HG03432 (cell line): ENCODE results near the gene ENAH.
A peak's percentile ranks its signal among the peaks of the same experiment; 100 is the strongest.
"Not testable (repeated sequence)": the region's sequence is repeated elsewhere in the genome, so short reads cannot be mapped to it uniquely, and the experiment has no call there.

Experiments
- ATAC-seq: cut with Tn5 transposase; IDR thresholded peaks from one replicate; pipeline ENCODE4 v1.9.1; 2021; ENCODE audit warnings: mild to moderate bottlenecking, moderate library complexity; ENCODE audit not compliant: unreplicated experiment

The ENAH gene

DNA sequence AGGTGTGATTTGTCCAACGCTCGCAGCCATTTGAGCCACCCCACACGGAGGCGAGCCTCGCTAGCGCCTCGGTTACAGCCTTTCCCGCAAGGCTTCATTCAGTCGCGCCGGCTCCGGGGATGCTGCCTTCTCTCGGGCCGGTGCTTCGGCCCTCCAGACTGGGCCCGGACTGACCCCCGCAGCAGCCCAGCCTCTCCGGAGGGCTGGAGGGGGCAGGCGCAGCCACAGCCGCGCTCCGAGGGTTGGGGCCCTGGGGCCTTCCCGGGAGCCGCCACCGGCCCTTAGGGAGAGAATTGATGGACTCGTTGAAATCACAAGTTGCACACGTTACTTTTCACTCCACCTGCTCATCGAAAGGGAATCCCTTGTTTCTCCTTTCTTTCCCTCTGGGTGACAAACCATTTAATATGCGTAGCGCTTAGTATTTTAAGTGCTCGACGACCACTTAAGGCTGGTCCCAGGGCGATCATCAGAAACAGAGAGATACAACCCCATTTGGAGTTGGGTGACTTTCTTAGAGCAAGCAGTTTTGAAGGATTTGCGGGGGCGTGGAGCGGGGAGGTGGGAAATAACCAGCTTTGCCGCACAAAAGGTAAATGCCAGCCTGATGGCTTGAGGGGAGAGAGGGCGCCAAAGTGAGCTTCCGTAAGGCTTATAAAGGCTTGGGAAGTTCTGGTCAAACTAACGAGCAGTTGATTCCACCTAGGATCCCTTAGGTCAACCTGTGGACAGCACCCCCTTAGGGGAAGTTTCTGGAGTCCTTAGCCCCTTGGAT lies 24.6 kb upstream of the ENAH start:
- ATAC-seq, result no peak

DNA sequence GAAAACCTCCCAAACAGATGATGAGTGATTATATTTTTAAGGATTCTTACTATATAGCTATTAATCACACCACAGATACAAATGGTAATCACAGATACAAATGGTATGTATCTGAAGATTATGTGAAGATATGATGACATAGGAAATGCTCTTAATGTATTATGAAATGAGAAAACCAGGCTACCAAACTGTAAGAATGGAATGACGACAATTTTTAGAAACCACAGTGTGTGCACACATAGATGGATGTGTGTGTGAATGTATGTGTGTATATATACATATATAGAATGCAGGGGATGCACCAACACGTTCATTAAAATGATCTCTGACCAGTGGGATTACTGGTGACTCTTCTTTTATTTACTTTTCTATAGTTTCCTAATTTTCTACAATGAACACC lies 21.5 kb upstream of the ENAH start:
- no peak for ATAC-seq

DNA sequence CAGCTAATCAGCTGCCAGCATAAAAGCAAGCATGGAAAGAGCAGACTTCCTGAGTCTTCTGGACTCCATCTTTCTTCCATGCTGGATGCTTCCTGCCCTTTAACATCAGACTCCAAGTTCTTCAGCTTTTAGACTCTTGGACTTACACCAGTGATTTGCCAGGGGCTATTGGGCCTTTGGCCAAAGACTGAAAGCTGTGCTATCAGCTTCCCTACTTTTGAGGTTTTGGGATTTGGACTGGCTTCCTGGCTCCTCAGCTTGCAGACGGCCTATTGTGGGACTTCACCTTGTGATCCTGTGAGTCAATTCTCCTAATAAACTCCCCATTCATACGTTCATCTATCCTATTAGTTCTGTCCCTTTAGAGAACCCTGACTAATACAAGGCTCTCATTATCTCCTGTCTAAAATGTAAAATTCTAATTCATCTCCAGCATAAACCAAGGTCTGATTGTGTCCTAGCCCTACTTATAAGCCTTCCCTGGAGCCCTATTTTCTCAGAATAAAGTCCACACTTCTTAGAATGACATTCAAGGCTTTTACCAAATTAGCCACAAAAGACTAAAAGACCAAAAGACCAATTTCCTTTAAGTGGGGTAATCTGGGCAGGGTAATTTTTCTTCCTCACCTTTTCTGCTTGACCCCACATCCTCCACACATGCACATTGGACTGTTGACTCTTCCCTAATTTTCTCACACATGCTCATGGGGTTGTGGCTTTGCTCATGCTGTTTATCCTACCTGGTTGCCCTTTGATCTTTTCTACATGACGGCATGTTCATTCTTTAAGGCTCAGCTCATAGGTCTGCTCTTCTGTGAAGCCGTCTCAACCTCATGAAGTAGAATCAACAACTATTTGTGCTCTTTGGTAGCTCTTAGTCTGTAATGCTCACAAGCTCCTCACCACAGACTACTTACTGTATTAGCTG lies 18.1 kb upstream of the ENAH start:
- ATAC-seq, result no peak

DNA sequence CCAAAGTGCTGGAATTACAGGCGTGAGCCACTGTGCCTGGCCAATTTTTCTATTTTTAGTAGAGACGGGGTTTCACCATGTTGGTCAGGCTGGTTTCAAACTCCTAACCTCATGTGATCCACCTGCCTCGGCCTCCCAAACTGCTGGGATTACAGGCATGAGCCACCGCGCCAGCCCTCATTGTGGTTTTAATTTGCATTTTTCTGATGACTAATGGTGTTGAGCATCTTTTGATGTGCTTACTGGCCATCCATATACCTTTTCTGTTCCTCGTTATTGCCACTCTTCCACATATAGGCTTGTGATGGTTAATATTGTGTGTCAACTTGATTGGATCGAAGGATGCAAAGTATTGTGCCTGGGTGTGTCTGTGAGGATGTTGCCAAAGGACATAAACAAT lies 17.4 kb upstream of the ENAH start:
- no peak for ATAC-seq

DNA sequence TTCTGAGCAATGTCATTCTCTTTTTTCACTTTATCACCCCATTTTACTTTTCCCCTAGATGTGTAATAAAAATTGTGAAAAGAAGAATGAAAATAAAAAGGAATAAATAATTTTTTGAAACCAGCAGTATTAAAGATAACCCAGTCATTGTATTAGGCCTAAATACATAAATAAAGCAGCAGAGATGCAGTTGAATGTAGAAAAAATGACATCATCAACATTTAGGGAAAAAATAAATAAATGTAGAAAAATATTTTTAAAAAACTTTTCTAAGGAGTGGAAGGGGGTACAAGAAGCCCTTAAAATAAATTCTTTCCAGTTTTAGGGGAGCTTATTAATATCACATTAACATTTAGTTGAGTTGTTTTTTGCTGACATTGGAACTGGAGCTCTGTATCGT lies 15.3 kb upstream of the ENAH start:
- no peak for ATAC-seq

DNA sequence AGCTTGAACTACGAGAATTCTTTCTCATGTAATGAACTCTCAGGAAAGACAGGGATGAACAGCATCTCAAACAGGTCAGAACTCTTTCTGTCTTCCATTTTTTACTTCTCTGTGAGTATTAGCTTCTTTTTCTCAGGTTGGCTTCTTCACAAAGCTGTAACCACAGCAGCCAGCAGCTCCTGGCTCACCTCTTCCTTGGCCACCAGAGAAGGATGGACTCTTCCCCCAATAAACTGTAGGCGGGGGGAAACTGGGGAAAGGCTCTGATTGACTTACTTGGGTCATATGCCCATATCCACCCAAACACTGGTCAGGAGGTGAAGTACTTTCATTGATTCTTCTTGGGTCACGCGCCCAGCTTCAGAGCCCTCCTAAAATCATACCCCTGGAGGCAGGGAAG lies 14.4 kb upstream of the ENAH start:
- ATAC-seq, result no peak

DNA sequence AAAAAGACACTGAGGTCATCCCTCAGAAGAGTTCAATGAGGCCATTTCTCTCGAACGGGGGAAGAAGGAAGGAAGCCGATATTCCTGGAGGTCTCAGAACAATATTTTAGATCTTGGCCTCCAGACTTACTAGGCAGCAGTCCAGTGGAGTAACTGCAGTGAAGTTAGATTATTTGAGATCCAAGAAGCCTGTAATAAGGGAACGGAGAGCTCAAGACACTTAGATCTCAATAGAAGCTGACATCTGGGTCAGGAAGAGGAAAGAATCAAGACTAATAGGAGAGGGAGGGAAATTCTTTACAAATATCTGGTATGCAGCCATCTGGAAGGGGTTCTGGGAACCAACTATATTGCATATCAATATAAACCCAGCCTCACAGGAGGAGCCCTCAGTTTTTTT lies 13.6 kb upstream of the ENAH start:
- no peak for ATAC-seq

DNA sequence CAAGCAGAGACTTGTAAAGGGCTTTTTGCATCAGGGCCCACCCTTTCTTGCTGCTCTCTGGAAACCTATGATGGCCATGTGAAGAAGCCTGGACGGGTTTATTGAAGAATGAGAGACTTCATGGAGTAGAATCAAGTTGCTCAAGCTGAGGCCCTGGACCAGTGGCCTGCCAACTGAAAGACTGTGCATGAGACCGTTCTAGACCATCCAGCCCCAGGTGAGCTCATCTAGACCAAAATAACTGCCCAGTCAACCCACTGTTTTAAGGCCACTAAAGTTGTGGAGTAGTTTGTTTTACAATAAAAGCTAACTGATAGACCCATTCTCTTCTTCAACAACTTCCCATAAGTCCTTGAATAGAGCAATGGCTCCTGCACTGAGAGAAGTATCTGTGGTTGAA lies 11.8 kb upstream of the ENAH start:
- ATAC-seq, result no peak

DNA sequence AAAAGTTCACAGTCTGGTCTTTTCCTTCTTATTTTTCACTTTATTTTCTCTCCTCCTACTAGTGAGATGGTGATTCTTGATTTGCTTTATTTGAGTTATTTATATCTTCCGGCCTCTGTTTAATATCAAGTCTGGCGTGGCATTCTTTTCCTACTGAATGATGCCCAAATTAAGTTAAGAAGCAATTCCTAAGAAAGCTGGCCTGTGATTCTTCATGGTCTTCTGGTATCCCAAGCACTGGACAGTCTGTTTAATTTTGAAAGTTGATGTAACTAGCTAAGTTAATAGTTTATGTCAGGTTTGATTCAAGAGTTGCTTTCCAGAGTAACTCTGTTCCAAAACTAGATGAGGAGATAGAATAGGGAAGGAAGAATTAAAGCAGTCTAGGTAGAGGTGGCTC lies 9.2 kb upstream of the ENAH start:
- ATAC-seq, result no peak

DNA sequence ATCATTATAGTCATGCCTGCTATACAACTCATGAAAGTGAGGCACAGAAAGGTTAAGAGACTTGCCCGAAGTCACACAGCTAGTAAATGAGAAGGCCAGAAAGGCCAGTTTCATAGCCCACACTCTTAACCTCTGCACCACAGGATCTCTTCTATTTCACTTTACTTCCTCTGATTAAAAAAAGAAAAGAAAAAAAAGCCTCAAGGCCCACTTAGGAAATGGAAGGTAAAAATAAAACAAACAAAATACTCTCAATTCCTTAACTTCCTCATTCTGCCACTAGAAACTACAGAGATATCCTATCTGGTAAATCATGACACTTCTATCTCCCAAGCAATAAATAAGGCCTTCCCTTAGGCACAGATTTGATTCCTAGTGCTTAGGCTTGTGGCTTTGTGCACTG lies 7.6 kb upstream of the ENAH start:
- ATAC-seq, result no peak

DNA sequence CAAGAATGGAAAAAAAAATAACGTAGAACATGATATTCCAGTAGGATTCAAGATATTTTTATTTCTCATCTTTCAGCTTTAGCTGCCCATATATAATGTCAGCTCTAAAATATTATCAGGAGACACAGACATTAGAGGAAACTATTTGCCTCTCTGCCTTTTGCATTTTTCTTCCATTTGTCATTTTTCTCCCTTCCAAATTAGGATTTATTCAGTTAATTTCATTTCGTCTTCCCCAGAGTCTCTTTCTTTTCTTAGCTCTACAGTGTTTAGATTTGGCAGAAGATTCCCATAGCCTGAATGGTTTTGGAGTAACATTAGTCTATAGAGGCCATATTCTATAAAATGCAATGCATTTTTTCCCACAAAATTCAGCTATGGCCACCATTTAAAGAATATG lies 5.1 kb upstream of the ENAH start:
- no peak for ATAC-seq

DNA sequence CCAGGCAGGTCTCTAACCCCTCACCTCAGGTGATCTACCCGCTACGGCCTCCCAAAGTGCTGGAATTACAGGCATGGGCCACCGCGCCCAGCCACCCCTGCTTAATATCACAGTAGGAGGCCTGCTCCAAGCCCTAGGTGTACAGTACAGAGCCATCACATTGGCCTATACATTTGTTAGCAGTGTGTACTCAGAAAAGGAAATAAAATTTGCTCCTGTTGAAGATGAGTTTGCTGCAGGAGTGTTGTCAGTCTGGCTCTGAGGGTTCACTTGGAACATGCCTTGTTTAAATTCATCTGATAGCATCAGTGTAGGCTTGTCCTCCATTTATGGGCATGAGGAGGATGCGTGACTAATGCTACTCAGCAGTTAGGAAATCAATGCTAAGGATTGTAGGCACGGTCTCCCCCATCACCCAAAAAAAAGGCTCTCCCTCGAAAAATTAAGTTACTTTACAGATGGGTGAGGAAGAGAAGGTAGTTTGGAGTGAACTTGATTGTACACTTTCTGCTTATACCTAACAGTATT lies 4.6 kb upstream of the ENAH start:
- no peak for ATAC-seq

DNA sequence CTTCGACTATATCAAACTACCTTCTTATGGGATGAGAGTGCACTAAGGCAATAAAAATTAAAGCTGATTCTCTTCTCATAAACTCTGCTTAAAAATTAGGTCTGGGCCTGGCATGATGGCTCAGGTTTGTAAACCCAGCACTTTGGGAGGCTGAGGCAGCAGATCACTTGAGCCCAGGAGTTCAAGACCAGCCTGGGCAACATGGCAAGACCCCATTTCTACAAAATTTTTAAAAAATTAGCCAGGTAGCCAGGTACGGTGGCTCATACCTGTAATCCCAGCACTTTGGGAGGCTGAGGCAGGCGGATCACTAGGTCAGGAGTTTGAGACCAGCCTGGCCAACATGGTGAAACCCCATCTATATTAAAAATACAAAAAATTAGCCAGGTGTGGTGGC lies 3.3 kb upstream of the ENAH start:
- ATAC-seq, result not testable (repeated sequence)

DNA sequence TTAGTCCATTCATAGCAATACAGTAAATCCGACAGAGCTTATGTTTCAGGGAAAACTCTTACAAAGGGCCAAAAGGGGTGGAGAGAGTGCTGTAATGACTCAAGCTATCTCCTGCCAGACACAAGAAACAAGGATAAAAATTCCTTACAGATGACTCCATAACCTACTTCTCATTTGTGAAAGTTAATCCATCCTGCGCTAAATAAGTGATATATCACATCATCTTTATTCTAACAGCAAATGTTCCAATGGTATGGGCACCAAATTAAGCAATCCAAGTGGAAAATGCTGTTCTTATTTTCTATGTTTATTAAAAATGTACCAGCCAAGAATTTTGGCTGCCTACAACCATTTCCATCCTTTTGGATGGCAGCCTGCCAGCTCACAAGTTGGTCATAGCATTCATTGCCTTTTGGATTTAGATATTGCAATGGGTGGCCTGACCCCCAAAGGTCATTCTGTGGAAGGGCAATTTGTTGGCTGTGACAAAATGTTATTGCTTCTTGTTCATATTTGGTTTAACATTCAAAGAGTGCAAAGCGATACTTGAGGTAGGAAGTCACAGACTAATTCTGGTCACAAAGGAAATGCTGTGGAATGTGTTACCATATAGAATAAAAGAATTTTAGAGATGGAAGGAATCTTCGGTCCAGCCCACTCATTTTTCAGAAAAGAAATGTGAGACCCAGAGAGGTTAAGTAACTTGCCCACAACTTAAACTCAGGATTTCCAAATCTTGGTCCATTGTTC lies 2.8 kb upstream of the ENAH start:
- no peak for ATAC-seq

DNA sequence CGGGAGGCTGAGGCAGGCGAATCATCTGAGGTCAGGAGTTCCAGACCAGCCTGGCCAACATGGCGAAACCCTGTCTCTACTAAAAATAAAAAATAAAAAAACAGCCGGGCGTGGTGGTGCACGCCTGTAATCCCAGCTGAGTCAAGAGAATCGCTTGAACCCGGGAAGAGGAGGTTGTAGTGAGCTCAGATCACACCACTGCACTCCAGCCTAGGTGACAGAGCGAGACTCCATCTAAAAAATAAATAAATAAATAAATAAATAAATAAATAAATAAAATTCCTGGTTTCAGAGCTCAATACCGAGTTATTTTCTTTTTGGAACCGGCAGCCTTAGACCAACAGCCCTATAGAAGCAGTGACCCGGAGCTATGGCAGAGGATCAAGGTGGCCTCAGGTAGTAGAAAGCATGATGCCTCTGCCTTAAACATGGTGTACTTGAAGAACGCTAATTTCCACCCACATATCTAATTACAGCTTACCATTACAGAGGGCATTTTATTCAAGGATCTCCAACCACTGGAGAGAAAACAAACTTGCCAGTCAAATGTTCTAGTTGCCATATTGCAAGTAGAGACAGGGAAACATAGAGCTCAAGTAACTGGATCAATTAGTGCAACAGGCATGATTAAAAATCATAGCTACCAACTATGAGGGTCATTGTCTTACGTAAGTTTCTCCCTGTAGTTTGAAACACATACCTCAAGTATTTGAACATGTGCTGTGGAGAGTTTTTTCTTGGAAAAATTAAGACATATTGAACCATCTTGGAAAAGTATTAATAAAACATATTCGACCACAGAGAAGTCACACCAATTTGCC lies 2.0 kb upstream of the ENAH start:
- no peak for ATAC-seq

DNA sequence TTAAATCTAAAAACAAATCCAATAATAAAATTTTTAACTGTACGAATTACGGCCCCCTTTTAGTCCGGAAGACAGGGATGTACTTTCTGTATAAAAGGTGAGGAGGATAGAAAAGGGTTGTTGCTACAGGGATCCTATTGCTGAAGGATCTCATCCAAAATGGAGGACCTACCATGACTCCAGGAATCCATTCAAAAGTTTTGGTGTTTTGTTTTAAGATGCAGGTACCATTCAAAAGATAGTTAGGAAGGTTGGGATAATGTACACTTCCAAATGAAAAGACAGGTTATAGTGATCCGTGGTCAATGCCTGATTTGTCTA lies 1.3 kb upstream of the ENAH start:
- no peak for ATAC-seq

DNA sequence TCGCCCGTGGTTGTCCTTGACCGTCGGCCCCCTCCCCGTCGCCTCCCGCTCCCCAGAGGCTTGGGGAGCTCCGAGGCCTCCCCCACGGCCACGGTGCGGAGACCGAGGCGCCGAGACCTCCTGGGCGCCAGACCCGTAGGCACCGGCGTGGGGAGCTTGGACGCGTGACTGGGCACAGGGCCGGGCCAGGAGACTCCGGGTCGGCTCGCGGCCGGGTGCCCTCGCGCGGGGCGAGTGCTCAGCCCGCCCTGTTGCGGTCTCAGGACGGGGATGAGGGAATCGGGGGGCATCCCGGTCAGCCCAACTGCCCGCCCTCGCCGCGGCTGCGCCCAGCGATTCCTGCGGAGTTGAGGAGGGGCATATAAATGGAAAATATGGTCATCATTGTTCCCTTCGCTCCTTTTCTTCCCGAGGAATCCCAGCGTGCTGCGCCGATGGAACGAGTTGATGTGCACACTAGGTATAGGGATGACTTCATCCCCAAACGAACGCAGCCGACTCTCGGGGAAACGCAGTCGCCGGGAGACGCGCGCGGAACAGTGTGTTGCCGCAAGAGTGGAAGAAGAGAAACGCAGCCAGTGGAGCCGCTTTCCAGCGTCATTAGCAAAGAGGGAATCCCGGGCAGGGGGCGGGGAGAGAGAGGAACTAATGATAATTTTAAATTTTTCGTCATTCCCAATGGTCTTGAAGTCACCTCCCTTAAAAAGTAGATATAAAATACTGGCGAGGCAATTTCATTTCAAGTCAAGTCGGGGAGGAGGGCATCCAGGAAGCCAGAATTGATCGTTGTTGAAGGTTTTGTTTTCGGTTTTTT lies 747 bp upstream of the ENAH start:
- ATAC-seq, result peak; percentile 31

DNA sequence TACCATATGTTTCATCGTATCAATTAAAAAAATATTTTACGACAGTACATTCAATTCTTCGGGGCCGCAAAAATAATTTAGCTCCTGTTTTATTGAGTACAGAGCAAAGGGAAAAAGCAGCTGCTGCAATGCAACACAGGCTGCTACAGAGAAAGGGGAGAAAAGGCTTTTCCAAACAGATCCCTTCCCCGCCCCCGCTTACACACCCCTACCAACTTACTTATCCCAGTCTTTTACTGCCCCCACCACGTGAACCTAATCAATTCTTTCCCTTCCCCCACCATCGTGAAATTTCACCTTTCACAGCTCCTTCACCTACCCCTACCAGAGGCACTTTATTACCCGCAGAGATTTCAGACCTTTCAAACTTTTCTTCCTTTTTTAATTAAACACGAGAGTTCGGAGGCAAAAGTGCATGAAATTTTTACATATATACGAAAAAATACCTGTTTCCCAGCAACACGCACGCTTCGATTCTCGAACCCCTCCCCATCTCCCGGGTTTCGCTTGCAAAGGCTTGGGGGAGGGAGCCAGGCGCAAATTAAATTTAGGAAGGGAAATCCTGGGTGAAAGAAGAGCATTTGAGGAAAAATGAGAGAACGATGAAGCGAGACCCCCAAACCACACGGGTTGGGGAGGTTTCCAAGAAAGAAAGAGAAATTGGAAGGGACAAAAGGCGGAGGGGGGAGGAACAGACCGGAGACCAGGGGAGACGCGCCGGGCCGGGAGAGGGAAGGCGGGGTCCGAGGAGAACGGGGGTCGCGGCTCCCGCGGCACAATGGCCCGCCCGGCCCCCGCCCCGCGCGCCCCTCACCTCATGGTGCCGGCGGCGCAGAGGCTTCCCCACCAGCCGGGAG lies 823 bp downstream of the ENAH start:
- ATAC-seq, result no peak

DNA sequence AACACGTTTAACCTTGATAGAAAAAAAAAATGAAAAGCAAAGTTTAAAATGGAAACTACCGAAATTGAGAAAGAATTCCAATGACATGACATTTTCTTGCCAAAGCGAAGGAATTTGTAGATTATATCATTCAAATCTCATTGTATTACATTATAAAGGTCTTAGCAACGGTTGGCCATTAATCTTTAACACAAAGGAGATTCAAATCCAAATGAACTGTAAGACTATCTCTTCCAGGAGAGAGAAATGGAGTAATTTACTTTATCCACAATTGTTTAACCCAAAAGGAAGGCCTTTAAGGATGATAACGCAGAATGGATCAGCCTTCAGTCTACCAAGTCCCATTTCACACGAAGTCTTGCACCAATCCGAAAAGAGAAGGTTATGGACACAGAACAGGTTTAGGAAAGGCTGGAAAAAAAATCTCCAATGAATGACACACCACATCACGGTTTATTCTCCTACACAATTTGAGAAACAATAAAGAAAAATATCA lies 1.5 kb downstream of the ENAH start:
- no peak for ATAC-seq
